ENCODE data around the gene DNAH8.

DNAH8 gene

DNA sequence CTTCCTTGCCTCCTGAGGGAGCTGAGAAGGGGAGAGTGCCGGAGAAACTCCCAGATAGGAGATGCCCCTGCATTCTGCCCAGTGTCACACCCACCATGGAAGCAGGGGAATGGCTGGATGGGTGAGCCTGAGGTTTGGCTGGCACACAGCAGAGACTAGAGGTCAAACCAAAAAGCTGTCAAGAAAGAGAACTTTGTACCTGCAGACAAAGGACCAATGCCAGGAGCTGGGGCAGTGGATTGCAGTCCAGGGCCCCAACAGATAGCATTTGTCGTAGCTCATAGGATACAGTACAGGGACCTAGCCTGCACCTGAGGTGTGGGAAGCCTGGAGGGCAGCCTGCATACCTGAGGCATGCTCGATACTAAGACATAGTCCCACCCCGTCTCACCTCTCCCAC lies 227.3 kb downstream of the DNAH8 start:
- TF ChIP-seq, protein P1, sequence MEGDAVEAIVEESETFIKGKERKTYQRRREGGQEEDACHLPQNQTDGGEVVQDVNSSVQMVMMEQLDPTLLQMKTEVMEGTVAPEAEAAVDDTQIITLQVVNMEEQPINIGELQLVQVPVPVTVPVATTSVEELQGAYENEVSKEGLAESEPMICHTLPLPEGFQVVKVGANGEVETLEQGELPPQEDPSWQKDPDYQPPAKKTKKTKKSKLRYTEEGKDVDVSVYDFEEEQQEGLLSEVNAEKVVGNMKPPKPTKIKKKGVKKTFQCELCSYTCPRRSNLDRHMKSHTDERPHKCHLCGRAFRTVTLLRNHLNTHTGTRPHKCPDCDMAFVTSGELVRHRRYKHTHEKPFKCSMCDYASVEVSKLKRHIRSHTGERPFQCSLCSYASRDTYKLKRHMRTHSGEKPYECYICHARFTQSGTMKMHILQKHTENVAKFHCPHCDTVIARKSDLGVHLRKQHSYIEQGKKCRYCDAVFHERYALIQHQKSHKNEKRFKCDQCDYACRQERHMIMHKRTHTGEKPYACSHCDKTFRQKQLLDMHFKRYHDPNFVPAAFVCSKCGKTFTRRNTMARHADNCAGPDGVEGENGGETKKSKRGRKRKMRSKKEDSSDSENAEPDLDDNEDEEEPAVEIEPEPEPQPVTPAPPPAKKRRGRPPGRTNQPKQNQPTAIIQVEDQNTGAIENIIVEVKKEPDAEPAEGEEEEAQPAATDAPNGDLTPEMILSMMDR (IDR thresholded peaks at IDR 0.05; ENCODE audit: extremely low read depth, insufficient read depth, missing control alignments) = no peak
- in situ Hi-C loops (cut with MboI; ENCODE audit: low pct_unique_long_range_greater_than_20kb, low sequenced_read_pairs, unreplicated experiment) = no loop called here
- DNase-seq (ENCODE audit: low spot score) = no peak

DNA sequence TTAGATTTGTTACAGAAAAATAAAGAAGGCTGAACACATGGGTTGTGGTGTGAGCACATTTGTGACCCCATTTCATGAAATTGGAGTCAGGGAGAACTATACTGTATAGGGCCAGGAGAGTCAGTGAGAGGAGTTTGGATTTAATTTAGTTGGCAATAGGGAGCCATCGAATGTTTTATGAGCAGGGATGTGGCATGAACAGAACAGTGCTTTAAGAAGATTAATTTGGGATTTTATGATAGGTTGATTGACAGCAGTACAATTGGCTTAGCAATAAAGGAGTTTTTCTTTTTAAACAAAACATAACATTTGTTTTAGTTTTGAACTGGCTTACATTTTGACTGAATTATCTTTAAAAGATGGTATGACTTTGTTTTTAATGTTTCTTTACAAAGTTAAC lies 227.9 kb downstream of the DNAH8 start:
- TF ChIP-seq, protein P1 (IDR thresholded peaks at IDR 0.05; ENCODE audit: extremely low read depth, insufficient read depth, missing control alignments) = no peak
- DNase-seq (ENCODE audit: low spot score) = no peak
- in situ Hi-C loops (cut with MboI; ENCODE audit: low pct_unique_long_range_greater_than_20kb, low sequenced_read_pairs, unreplicated experiment) = no loop called here

DNA sequence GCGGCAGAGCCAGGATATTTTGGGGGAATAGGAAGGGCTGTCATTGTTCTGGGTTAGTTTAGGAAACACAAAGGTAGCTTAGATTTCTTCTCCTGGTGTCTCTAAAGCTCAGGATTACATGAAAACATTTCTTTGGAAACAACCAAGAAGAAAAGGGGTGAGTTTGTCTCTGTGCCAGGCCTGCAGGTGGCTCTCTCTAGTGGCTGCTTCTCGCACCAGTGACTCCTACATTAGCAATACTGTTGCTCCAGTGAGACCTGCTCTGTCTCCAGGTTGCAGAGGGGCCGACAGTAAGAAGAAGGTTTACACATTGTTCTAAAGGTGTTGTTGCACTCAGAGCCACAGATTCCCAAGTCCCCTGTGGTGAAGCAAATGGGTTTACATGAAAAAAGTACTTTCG lies 228.9 kb downstream of the DNAH8 start:
- TF ChIP-seq, protein P1 (IDR thresholded peaks at IDR 0.05; ENCODE audit: extremely low read depth, insufficient read depth, missing control alignments) = peak; percentile 7
- in situ Hi-C loops (cut with MboI; ENCODE audit: low pct_unique_long_range_greater_than_20kb, low sequenced_read_pairs, unreplicated experiment) = no loop called here
- no peak for DNase-seq (ENCODE audit: low spot score)

DNA sequence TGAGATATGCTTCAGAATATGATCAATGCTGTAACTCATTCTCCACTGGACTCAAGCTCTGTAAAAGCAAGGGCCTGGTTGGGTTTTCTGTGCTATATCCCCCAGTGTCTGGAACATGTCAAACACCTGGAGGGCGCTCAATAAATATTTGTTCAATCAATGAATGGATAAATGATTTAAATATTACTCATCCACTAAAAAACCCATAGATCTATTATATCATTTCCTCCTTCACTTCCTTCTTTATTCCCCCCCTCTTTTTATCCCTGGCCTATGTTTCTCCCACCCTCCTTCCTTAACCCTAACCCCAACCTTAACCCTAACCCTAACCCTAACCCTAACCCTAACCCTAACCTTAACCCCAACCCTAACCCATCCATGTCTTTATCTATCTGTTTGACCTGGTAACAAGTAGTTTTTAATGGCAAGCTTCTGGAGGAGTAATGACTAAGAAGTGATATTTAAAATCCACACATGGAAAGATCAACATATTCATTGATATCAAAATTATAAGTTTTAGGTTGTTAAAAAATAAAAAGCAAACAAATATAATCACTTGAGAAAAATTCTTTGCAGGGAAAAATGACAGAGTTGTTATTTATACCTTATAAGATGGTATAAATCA lies 229.7 kb downstream of the DNAH8 start:
- no peak for DNase-seq (ENCODE audit: low spot score)
- in situ Hi-C loops (cut with MboI; ENCODE audit: low pct_unique_long_range_greater_than_20kb, low sequenced_read_pairs, unreplicated experiment) = no loop called here
- TF ChIP-seq, protein P1 (IDR thresholded peaks at IDR 0.05; ENCODE audit: extremely low read depth, insufficient read depth, missing control alignments) = no peak

DNA sequence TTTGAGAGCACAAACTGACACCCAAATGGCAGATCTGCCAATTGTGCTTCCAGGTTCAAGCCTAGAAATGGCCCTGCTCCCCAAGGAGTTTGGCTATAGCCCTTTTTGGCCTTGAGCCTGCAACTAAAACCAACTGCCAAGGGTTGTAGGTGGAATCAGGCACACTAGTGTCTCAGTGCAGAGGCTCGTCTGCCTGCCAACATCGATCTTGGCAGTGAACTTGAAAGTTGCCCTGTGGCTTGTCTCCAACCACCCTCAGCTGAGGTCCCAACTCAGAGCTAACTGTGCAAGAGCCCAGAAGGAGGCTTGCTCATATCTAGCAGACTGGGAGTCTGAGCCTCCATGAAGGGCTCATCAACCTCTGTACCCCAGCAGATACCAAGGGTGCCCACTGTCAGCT lies 240.8 kb downstream of the DNAH8 start:
- DNase-seq (ENCODE audit: low spot score) = no peak
- TF ChIP-seq, protein P1 (IDR thresholded peaks at IDR 0.05; ENCODE audit: extremely low read depth, insufficient read depth, missing control alignments) = no peak
- in situ Hi-C loops (cut with MboI; ENCODE audit: low pct_unique_long_range_greater_than_20kb, low sequenced_read_pairs, unreplicated experiment) = no loop called here

DNA sequence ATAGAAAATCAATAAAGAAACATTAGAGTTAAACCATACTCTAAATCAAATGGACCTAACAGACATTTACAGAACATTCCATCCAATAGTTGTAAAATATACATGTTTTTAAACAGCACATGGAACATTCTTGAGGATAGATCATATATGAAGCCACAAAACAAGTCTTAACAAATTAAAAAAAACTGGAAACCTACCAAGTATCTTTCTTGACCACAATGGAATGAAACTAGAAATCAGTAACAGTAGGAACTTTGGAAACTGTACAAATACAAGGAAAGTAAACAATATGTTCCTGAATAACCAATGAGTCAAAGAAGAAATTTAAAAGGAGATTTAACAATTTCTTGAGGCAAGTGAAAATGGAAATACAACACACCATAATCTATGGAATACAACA lies 242.3 kb downstream of the DNAH8 start:
- in situ Hi-C loops (cut with MboI; ENCODE audit: low pct_unique_long_range_greater_than_20kb, low sequenced_read_pairs, unreplicated experiment) = no loop called here
- DNase-seq (ENCODE audit: low spot score) = no peak
- TF ChIP-seq, protein P1 (IDR thresholded peaks at IDR 0.05; ENCODE audit: extremely low read depth, insufficient read depth, missing control alignments) = no peak
